HG03521 (cell line): Measurements from ENCODE around the gene KCNIP4.

Source experiments
- ATAC-seq: cut with Tn5 transposase; IDR thresholded peaks from one replicate; pipeline ENCODE4 v1.9.1; 2021; ENCODE audit warnings: mild to moderate bottlenecking, moderate library complexity; ENCODE audit not compliant: unreplicated experiment

The KCNIP4 gene

GRCh38 chr4:21002286-21002685, 946.3 kb downstream of the KCNIP4 start:
- ATAC-seq, result no peak

DNA sequence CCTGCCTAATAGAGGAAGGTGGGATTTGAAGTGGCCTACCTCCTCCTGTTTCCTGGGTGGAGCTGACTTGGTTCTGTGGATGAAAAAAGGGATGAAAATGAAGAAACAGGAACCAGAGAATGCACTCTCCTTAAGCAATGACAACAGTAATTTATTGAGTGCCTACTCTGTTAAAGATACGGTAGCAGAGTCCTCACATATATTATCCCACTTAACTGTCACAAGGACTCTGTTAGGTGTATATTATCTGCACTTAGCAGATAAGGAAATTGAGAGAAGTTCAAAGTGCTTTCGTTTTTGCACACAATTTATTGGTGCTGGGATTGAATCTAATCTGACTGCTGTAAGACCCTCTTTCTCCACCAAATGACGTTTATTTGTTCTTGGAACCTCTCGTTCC, 947.1 kb downstream of the KCNIP4 start:
- no peak for ATAC-seq

DNA sequence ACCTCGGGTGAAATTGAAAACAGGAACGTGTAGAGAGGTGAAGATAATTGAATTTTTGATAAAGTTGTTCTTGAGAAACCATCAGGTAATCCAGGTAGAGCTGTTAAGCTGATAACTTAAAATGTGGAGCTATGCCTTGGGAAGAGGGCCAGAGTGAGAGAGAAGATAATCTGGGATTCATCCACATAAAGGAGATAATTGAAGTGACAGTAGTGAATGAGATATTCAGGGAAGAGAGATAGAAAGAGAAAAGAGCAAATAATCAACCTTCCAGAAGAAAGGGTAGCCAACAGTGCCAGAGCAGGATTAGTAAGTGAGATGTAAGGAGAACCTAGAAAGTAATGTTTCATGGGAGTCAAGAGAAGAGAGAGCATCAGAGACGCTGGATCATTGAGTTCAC, 950.7 kb downstream of the KCNIP4 start:
- ATAC-seq, result no peak

DNA sequence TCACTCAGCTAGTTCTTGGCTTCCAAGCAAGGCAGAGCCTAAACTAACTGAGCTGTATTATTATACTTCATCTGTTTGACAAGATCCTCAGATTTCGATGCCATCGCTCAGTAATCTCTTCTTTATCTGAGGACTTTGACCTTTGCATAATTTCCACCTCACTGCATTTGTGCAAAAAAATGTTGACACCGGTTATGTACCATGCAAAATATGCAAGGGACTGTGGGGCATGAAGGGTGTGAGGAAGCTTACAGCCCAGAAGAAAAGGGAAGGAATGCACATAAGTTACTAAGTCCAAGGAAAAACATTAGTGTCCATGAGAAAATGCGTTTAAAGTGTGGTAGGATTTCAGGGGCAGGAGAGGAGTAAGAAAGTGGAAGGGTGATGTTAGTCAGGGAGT, 953.0 kb downstream of the KCNIP4 start:
- no peak for ATAC-seq

DNA sequence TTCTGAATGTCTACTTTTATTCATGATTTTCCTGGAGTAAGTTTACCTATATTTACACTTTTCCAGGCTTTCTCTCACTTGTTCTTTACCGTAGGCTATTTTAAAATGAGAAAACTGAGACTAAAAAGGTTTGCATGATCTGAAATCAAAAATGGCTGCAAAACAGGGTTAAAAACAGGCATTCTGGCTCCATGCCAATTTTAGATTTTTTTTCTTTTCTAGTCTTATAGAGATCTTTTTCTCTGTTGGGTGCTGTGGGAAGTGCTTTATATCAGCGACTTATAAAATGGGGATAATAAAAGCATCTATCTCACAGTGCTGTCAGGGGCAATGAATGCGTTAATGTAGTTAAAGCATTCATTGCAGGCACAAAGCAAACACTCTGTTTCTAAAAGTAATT, 953.6 kb downstream of the KCNIP4 start:
- no peak for ATAC-seq

GRCh38 chr4:20992002-20992401, 956.6 kb downstream of the KCNIP4 start:
- ATAC-seq, result no peak

DNA sequence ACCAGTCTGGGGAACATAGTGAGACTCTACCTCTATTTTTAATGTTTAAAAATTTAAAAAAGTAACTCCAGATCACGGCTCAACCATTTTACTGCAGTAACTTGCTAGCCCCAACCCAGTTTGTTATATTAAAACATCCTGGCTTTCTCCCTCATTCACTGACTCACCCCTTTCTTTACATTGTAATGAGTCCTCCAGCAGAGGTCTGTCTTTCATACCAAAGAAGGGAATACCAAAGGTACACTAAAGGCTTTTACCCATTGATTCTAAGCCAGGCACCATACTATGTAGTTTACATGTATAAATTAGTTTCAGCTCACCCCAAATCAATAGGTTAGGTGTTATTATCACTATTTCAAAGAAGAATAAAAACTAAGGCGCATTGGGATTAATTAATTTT, 961.4 kb downstream of the KCNIP4 start:
- ATAC-seq, result no peak

DNA sequence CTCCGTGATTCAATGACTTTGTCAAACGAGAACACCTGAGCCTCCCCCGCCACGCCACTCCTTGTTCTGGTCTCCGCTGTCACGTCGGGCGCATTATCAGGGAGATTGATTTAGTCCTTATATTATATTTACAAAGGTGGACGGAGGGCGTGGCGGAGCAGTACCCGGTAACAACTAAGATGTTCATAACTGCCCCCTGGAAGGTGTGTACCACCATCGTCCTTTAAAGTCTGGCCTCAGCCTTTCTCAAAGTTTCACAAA, 964.1 kb downstream of the KCNIP4 start:
- no peak for ATAC-seq

- ATAC-seq, result no peak
Measured at GRCh38 chr4:20983763-20984575, 964.6 kb downstream of the KCNIP4 start.

DNA sequence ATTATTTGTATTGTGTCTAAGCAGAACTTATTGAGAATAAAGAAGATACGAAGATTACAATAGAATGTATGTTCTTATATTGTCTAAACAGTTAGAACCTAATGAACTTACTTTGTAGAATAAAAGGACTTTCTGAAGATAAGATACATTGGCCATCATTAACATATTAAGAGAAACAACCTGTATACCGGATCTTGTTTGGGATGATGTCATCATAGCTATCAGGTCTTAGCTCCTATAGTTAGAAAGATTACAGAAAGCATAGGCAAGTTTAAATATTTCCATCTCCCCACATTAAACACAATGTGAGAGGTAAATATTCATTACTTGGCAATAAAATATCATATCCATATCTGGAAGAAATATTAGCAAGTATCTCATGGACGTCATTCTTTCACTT, 966.0 kb downstream of the KCNIP4 start:
- ATAC-seq, result no peak

- no peak for ATAC-seq
Measured at GRCh38 chr4:20960291-20960690, 988.3 kb downstream of the KCNIP4 start.

DNA sequence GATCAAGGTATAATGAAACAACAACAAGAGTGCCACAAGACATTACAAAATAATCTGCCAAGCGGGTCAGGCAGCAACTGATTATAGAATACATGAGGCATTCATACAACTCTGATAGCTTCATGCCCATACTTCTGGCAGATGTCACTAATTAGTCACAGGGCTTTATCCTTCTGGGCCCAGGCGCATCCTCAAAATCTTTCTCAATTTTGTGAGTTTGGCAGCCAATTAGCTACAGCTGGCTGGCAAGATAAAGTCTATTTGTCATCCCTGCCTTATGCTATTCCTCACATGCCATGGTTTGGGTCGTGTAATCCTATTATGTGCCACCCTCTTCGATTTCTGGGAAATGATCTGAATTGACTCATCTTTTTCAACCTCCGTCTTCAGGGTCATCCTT, 994.0 kb downstream of the KCNIP4 start:
- ATAC-seq, result no peak

DNA sequence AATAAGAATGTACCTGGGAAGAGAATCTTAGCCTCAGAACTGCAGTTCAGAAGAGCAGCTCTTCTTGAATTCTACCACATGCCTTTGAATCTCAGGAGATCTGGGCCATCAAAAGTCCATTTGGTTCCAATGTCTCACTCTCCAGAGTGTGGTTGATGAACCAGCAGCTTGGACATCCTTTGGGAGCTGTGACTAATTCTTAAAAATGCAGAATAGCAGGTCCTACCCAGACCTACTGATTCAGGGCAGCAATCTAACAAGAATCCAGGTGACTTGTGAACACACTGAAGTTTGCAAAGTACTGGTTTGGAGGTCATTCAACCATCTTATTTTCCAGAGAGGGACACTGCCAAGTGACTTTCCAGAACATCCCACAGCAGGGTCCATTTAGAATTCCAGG, 1003.6 kb downstream of the KCNIP4 start:
- no peak for ATAC-seq

DNA sequence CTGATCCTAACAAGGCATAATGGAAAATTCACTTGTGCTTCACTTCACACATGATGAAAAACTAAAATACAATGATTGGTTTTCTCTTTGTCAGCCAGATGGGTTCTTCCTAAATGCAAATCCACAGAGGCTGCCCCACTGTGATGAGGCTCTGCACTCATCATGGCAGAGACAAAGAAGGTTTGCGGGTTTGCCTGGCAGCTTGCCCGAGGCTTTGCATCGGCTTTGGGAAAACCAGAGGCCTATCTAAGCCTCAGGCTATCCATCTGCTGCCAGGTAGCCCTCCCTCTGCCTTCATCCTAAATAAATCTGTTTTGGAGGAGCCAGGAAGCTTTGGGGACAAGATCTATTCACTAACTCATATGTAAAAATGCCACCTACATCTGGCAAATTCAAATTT, 1004.1 kb downstream of the KCNIP4 start:
- ATAC-seq, result no peak

- no peak for ATAC-seq
Measured at GRCh38 chr4:20938204-20938603, 1010.4 kb downstream of the KCNIP4 start.

GRCh38 chr4:20926529-20926928, 1022.0 kb downstream of the KCNIP4 start:
- no peak for ATAC-seq

GRCh38 chr4:20925176-20925575, 1023.4 kb downstream of the KCNIP4 start:
- ATAC-seq, result no peak

DNA sequence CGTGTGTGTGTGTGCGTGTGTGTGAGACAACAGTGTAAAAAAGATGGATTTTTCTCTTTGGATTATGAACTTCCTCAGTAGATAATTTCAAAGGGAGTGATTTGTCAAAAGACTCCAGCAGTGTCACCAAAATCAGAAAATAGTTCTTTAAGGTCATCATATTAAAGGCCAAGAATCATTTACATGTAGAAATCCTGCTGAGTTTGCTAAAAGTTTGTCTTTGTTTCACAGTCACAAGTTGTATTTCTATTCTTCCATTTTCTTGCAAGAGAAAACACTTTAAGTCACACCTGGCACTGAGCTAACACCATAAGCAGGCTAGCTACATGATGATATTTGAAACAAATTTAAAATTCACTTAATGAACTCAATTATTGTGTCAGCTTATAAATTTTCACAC, 1025.6 kb downstream of the KCNIP4 start:
- ATAC-seq, result no peak

GRCh38 chr4:20916106-20916505, 1032.5 kb downstream of the KCNIP4 start:
- ATAC-seq, result no peak

GRCh38 chr4:20904966-20905365, 1043.6 kb downstream of the KCNIP4 start:
- no peak for ATAC-seq

DNA sequence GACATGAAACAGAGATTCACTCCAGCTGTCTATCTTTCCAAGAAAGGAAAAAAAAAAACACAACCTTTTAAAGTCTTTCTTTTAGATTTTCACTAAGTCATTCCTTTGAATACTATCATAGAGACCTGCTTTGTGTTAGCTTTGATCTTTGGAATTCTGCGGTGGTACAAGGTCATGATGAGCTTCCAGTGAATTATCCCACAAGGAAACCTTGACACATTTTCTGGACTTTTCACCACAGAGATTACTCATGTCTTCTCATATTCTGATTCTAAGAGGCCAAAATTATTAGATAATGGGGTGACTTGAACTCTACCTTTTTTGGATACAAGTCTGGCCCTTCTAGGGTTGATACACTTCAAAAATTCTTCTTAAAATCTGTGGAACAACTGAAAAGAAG, 1046.7 kb downstream of the KCNIP4 start:
- ATAC-seq, result no peak

DNA sequence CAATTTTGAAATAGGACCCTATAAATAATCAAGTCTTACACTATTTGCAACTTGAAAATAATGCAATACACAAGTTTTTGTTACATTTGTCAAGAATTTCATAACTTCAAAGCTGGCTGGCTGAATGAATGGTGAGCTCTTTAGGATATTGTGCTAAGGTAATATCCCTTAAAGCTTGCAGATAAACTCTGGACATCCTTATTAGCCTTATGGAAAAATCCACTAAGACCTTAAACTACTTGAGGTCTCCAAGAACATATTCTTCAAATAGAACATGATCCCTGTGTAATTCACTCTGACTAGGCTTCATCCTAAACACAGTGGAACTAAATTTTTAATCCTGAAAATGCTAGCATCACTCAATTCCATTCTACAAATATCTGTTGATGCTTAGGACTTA, 1049.0 kb downstream of the KCNIP4 start:
- no peak for ATAC-seq

DNA sequence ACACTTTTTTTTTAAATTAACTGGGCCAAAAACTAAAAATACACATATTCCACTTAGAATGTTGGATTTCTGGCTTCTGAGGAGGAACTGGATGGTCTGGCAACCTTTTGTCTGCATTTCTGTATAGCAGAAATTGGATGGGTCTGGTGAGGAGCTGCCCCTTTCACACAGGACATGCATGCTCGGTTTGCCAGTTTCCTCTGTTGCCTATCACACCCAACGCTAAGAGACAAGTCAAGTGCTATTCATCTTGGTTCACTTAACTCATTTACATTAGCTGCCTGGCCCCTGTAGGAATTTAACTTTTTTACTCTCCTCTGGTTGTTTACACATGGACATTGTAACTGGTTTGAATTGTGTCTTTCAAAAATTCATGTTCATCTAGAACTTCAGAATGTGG, 1052.6 kb downstream of the KCNIP4 start:
- ATAC-seq, result no peak
